Panc1 (cell line): ENCODE data around the gene EXT2. TPM values are rescaled to one million over a fixed set of nuclear protein-coding genes. Genes with fewer than 3 reads are reported as not detected.

ENCODE experiments used
- ATAC-seq: fragments of 200-7000 bp; cut with Tn5 transposase; 2 replicates; pipeline ENCODE4 v1.9.1; 2020; ENCODE audit warnings: mild to moderate bottlenecking, moderate library complexity
- BruUV-seq: library from RNA; stranded (reverse); fragments of 400-500 nt; replicated peaks from 2 replicates; lab custom pipeline; 2021; lab: Mats Ljungman, UMichigan
- CTCF ChIA-PET: fragments of 300-600 bp; sonication (Branson Sonifier 250); formaldehyde crosslinking; loops from one replicate; lab custom pipeline; 2022; ENCODE audit warnings: antibody characterized with exemption; lab: Charles Lee
- POLR2A ChIA-PET: fragments of 300-600 bp; sonication (Branson Sonifier 250); formaldehyde crosslinking; loops from one replicate; lab custom pipeline; 2022; ENCODE audit warnings: antibody characterized with exemption; lab: Charles Lee
- DNase-seq: peaks from one replicate; pipeline ENCODE4 v3.0.0-alpha.2; 2010; ENCODE audit warnings: low read depth, low spot score
- H3K27ac ChIP-seq: 2 replicates; pipeline ENCODE4 v1.5.1; 2011; ENCODE audit warnings: mild to moderate bottlenecking, low read length, inconsistent platforms
- H3K27me3 ChIP-seq: fragments of 200-500 bp; sonication (Bioruptor generic); 2 replicates; pipeline ENCODE4 v1.6.0; 2014; ENCODE audit warnings: low read length, inconsistent platforms; ENCODE audit not compliant: control insufficient read depth, insufficient read depth
- H3K36me3 ChIP-seq: fragments of 200-500 bp; sonication (Bioruptor generic); 2 replicates; pipeline ENCODE4 v1.5.1; 2014; ENCODE audit warnings: inconsistent platforms, mild to moderate bottlenecking, low read length, moderate library complexity; ENCODE audit not compliant: control insufficient read depth, insufficient read depth
- H3K4me1 ChIP-seq: 2 replicates; pipeline ENCODE4 v1.5.1; 2011; ENCODE audit warnings: inconsistent platforms, mild to moderate bottlenecking, low read length, moderate library complexity; ENCODE audit not compliant: control insufficient read depth, insufficient read depth
- H3K4me3 ChIP-seq, 2 experiments: 2 replicates each; pipeline ENCODE4 v1.5.1; 2011 to 2012; ENCODE audit warnings: low read depth in 2 of 2, low read length in 2 of 2, mild to moderate bottlenecking in 2 of 2, inconsistent platforms in 1 of 2, moderate library complexity in 1 of 2
- H3K9me3 ChIP-seq: fragments of 200-500 bp; sonication (Bioruptor generic); 2 replicates; pipeline ENCODE4 v1.5.1; 2014; ENCODE audit warnings: low read depth, mild to moderate bottlenecking, inconsistent platforms, low read length, moderate library complexity; ENCODE audit not compliant: control insufficient read depth, insufficient read depth
- POLR2AphosphoS5 ChIP-seq: IDR thresholded peaks from 2 replicates; pipeline ENCODE4 v1.6.1; 2012; ENCODE audit warnings: mild to moderate bottlenecking, low read depth, low read length, moderate library complexity
- SIN3A ChIP-seq: IDR thresholded peaks from 2 replicates; pipeline ENCODE4 v1.6.1; 2012; ENCODE audit warnings: low read depth, mild to moderate bottlenecking, low read length, moderate library complexity, borderline replicate concordance; ENCODE audit not compliant: insufficient read depth
- TCF7L2 ChIP-seq: IDR thresholded peaks from 2 replicates; pipeline ENCODE4 v1.6.1; 2011; ENCODE audit warnings: mild to moderate bottlenecking, low read depth, low read length, inconsistent platforms
- in situ Hi-C: cut with HindIII; loops from 2 replicates; pipeline ENCODE4 v1.10.0; 2016; ENCODE audit warnings: low sequenced_read_pairs, low pct_unique_long_range_greater_than_20kb
- intact Hi-C: fragments of 100-400 bp; cut with micrococcal nuclease; formaldehyde crosslinking; loops from one replicate; pipeline ENCODE4 v1.10.0; 2022; ENCODE audit not compliant: unreplicated experiment
- total RNA-seq: library from RNA; stranded (reverse); gene quantifications from one replicate; pipeline ENCODE4 v1.2.1, GENCODE V29; 2021; ENCODE audit not compliant: unreplicated experiment
- TF ChIP-seq, protein P1 (sequence below), 2 experiments: IDR thresholded peaks; 2 replicates each; pipeline ENCODE4 v1.6.1; 2011 to 2012; ENCODE audit warnings: low read depth in 2 of 2, control low read depth in 1 of 2, low read length in 1 of 2, mild to moderate bottlenecking in 1 of 2, moderate library complexity in 1 of 2; ENCODE audit not compliant: insufficient read depth in 1 of 2
- TF ChIP-seq, protein P2 (sequence below): fragments of 450-650 bp; IDR thresholded peaks from 2 replicates; pipeline ENCODE4 v1.5.1; 2017; ENCODE audit warnings: mild to moderate bottlenecking

The EXT2 gene
- total RNA-seq, 1 experiment from 2014 or later: 57.5 TPM

DNA sequence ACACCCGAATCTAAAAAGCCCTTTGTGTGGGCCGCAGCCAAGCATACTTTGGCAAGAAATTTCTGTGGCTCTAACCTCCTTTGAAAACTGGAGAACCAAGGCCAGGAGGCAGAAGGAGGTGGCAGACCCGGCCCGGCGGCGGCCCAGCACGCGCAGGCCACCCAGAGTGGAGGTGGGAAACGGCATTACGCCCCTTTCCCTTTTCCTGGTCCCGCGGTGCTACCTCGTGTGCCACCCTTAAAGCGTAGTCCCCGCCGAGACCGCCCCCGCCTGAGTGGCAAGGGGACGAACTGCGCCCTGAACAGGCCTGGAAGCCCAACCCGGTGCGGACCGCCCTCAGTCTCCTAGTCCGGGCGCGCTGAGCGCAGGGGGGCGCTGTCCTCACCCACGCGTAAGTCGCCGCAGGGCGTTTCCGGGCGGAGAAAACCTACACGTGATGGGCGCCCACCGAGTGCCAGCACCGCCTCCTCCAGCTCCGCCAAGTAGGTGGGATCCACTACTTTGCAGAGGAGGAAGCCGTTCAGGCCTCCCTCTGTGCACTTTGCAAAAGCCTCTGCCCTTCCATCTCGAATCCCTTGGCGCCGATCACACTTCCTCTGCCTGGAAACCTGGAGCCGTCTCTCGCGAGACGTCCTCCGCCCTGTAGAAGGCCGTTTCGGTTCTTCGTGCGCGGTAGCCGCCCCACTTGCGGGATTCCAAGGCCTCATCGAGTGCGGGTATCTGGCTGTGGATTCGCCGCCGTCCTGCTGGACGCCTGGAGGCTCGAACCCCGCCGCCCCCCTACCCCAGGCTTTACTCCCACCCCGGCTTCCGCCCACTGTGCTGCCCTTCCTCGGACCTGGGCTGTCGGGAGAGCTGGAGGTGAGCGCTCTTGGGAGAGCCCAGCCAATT, 29.4 kb upstream of the EXT2 start, which contains the start of gene ACCS:
Gene ACCS (plus strand): TSS at position 430 of the 891 bp plus-strand sequence. CDS start 1,358 bp downstream, outside the sequence.
- intact Hi-C loops (no loop called here), in situ Hi-C loops (no loop called here)
- Histone ChIP-seq H3K4me1 (peaks cover 10% of the 10 kb centered on the region; the same call in 1 of the 2 replicates), H3K4me3 (peak within 1 kb of the TSS; percentile 65 to 90), H3K27me3 (no peaks in the 10 kb centered on the region), H3K27ac (peak within 1 kb of the TSS; percentile 85), H3K9me3 (no peaks in the 10 kb centered on the region), H3K36me3 (no peaks in the 10 kb centered on the region)
- peak; percentile 98 for ATAC-seq
- ChIA-PET CTCF (interaction anchor here (0.5 to 0.6 kb wide), 2 partner anchors 12 to 1895 kb away, joined by 3 read pairs; no protein-coding TSS in a partner anchor), POLR2A (interaction anchor here (0.8 kb wide), 1 partner anchor 11 kb away, joined by 9 read pairs; no protein-coding TSS in a partner anchor)
- no TSS peak for BruUV-seq
- DNase-seq: peak; percentile 80
- TF ChIP-seq SIN3A (peak; percentile 73; the same call in 1 of the 2 replicates), TCF7L2 (peak; percentile 32; the same call in 1 of the 2 replicates), POLR2AphosphoS5 (peak; percentile 79)
- TF ChIP-seq, protein P1, sequence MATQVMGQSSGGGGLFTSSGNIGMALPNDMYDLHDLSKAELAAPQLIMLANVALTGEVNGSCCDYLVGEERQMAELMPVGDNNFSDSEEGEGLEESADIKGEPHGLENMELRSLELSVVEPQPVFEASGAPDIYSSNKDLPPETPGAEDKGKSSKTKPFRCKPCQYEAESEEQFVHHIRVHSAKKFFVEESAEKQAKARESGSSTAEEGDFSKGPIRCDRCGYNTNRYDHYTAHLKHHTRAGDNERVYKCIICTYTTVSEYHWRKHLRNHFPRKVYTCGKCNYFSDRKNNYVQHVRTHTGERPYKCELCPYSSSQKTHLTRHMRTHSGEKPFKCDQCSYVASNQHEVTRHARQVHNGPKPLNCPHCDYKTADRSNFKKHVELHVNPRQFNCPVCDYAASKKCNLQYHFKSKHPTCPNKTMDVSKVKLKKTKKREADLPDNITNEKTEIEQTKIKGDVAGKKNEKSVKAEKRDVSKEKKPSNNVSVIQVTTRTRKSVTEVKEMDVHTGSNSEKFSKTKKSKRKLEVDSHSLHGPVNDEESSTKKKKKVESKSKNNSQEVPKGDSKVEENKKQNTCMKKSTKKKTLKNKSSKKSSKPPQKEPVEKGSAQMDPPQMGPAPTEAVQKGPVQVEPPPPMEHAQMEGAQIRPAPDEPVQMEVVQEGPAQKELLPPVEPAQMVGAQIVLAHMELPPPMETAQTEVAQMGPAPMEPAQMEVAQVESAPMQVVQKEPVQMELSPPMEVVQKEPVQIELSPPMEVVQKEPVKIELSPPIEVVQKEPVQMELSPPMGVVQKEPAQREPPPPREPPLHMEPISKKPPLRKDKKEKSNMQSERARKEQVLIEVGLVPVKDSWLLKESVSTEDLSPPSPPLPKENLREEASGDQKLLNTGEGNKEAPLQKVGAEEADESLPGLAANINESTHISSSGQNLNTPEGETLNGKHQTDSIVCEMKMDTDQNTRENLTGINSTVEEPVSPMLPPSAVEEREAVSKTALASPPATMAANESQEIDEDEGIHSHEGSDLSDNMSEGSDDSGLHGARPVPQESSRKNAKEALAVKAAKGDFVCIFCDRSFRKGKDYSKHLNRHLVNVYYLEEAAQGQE (IDR thresholded peaks at IDR 0.05; ENCODE audit: insufficient read depth in 1 of 2, low read depth in 2 of 2, low read length in 1 of 2): 0 out of 4 replicates have a peak, but pooled peaks of 1 of the 2 experiments have one; percentile 36
- TF ChIP-seq, protein P2, sequence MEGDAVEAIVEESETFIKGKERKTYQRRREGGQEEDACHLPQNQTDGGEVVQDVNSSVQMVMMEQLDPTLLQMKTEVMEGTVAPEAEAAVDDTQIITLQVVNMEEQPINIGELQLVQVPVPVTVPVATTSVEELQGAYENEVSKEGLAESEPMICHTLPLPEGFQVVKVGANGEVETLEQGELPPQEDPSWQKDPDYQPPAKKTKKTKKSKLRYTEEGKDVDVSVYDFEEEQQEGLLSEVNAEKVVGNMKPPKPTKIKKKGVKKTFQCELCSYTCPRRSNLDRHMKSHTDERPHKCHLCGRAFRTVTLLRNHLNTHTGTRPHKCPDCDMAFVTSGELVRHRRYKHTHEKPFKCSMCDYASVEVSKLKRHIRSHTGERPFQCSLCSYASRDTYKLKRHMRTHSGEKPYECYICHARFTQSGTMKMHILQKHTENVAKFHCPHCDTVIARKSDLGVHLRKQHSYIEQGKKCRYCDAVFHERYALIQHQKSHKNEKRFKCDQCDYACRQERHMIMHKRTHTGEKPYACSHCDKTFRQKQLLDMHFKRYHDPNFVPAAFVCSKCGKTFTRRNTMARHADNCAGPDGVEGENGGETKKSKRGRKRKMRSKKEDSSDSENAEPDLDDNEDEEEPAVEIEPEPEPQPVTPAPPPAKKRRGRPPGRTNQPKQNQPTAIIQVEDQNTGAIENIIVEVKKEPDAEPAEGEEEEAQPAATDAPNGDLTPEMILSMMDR: peak; percentile 92

DNA sequence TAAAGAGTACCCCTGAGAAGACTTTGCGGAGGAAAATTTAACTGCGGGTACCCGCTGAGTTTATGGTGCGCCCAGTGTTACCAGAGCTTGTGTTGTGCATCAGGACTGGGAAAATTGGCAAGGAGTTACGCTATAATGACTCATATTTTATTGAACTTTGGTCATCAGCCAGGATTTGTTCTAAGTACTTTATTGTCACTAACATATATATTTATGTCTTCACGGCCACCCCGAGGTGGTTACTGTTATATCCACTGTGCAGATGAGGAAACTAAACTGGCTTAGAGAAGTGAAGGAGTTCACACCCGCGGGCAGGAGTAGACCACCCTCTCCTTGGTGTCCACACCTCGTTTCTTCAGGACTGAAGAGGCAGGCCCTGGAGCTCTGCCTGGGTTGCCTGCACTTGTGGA, 28.7 kb upstream of the EXT2 start:
- intact Hi-C loops (no loop called here), in situ Hi-C loops (no loop called here)
- ATAC-seq: no peak
- CTCF ChIA-PET: interaction anchor here (0.5 kb wide), 1 partner anchor 1896 kb away, joined by 3 read pairs; no protein-coding TSS in a partner anchor
- H3K9me3 ChIP-seq: no peaks in the 10 kb centered on the region
- peaks cover 10% of the 10 kb centered on the region; the same call in 1 of the 2 replicates for H3K4me1 ChIP-seq
- BruUV-seq: no TSS peak
- no peaks in the 10 kb centered on the region for H3K27me3 ChIP-seq
- no peak for DNase-seq
- peak overlapping the region; percentile 65 to 90 for H3K4me3 ChIP-seq
- peak overlapping the region; percentile 85 for H3K27ac ChIP-seq
- H3K36me3 ChIP-seq: no peaks in the 10 kb centered on the region
- POLR2A ChIA-PET: interaction anchor here (0.8 kb wide), 1 partner anchor 12 kb away, joined by 9 read pairs; no protein-coding TSS in a partner anchor
- TF ChIP-seq TCF7L2 (no peak), SIN3A (no peak), POLR2AphosphoS5 (no peak)
- TF ChIP-seq, protein P2: no peak
- TF ChIP-seq, protein P1 (IDR thresholded peaks at IDR 0.05; ENCODE audit: insufficient read depth in 1 of 2, low read depth in 2 of 2, low read length in 1 of 2): no peak
